Measurements from ENCODE around the gene PSME4.
"Not testable (repeated sequence)": the region's sequence is repeated elsewhere in the genome, so short reads cannot be mapped to it uniquely, and the experiment has no call there.

PSME4 gene

GRCh38 chr2:53886406-53887280, 84.2 kb downstream of the PSME4 start:
- DNase-seq: no peak

GRCh38 chr2:53884883-53885282, 85.9 kb downstream of the PSME4 start:
- no peak for DNase-seq

GRCh38 chr2:53881986-53882385, 88.8 kb downstream of the PSME4 start:
- no peak for DNase-seq

GRCh38 chr2:53881360-53881759, 89.4 kb downstream of the PSME4 start:
- no peak for DNase-seq

GRCh38 chr2:53880756-53881155, 90.0 kb downstream of the PSME4 start:
- no peak for DNase-seq

- no peak for DNase-seq
Observed at GRCh38 chr2:53877556-53877955, 93.2 kb downstream of the PSME4 start.

- DNase-seq: no peak
Observed at GRCh38 chr2:53877112-53877511, 93.7 kb downstream of the PSME4 start.

GRCh38 chr2:53874401-53874950, 96.3 kb downstream of the PSME4 start:
- DNase-seq: no peak

GRCh38 chr2:53867773-53868172, 103.0 kb downstream of the PSME4 start:
- no peak for DNase-seq

- no peak for DNase-seq
Observed at GRCh38 chr2:53867169-53867568, 103.6 kb downstream of the PSME4 start.

- DNase-seq: no peak
Observed at GRCh38 chr2:53865962-53866361, 104.8 kb downstream of the PSME4 start.

- no peak for DNase-seq
Observed at GRCh38 chr2:53865264-53865663, 105.5 kb downstream of the PSME4 start.

- DNase-seq: no peak
Observed at GRCh38 chr2:53863538-53864227, 107.1 kb downstream of the PSME4 start.

GRCh38 chr2:53861824-53862223, 109.0 kb downstream of the PSME4 start:
- DNase-seq: no peak

GRCh38 chr2:53859206-53860181, 111.3 kb downstream of the PSME4 start, which contains the start of gene GPR75:
TSS of gene GPR75 (minus strand) at chr2:53859967. CDS start at chr2:53854756, 5,211 bp downstream.
- no peak for DNase-seq

GRCh38 chr2:53856272-53856671, 114.5 kb downstream of the PSME4 start:
- DNase-seq: no peak

- no peak for DNase-seq
Observed at GRCh38 chr2:53854678-53855077, 116.1 kb downstream of the PSME4 start.

GRCh38 chr2:53852532-53852931, 118.3 kb downstream of the PSME4 start:
- no peak for DNase-seq

- DNase-seq: not testable (repeated sequence)
Observed at GRCh38 chr2:53851052-53851757, 119.6 kb downstream of the PSME4 start.

GRCh38 chr2:53848062-53848461, 122.7 kb downstream of the PSME4 start:
- DNase-seq: no peak

- no peak for DNase-seq
Observed at GRCh38 chr2:53843595-53843994, 127.2 kb downstream of the PSME4 start.

GRCh38 chr2:53842891-53843290, 127.9 kb downstream of the PSME4 start:
- DNase-seq: no peak
